Neural cell (in vitro differentiated cells): ENCODE measurements around the gene FGF14. TPM values are rescaled to one million over a fixed set of nuclear protein-coding genes. Genes with fewer than 3 reads are reported as not detected.

Experiments
- H2AFZ ChIP-seq: fragments of 200-600, 300-800 bp; sonication (generic), shearing (Covaris generic); 2 replicates; pipeline ENCODE4 v1.6.0; 2014; ENCODE audit warnings: low read depth, mild to moderate bottlenecking, antibody characterized with exemption, low read length, moderate library complexity
- H3F3A ChIP-seq: fragments of 200-600 bp; shearing (Covaris generic); 2 replicates; pipeline ENCODE4 v1.6.1; 2016; ENCODE audit warnings: mild to moderate bottlenecking, moderate library complexity, mixed read lengths, antibody characterized with exemption, low read length; ENCODE audit not compliant: insufficient read depth, poor library complexity, severe bottlenecking
- H3K27ac ChIP-seq: fragments of 200-600, 300-800 bp; sonication (generic), shearing (Covaris generic); 2 replicates; pipeline ENCODE4 v1.5.1; 2014; ENCODE audit warnings: mild to moderate bottlenecking, low read length, moderate library complexity
- H3K27me3 ChIP-seq: fragments of 300-800, 200-600 bp; sonication (generic), shearing (Covaris generic); 2 replicates; pipeline ENCODE4 v1.6.0; 2014; ENCODE audit warnings: mild to moderate bottlenecking, low read depth, low read length, moderate library complexity; ENCODE audit not compliant: insufficient read depth
- H3K36me3 ChIP-seq: fragments of 300-800, 200-600 bp; sonication (generic), shearing (Covaris generic); 2 replicates; pipeline ENCODE4 v1.5.1; 2014; ENCODE audit warnings: mild to moderate bottlenecking, antibody characterized with exemption, low read length, moderate library complexity; ENCODE audit not compliant: insufficient read depth
- H3K4me2 ChIP-seq: fragments of 300-800, 200-600 bp; sonication (generic), shearing (Covaris generic); 2 replicates; pipeline ENCODE4 v1.6.0; 2014; ENCODE audit warnings: mild to moderate bottlenecking, low read length
- H3K4me3 ChIP-seq: fragments of 300-800, 200-600 bp; sonication (generic), shearing (Covaris generic); 2 replicates; pipeline ENCODE4 v1.5.1; 2014; ENCODE audit warnings: mild to moderate bottlenecking, low read length, moderate library complexity
- H3K79me2 ChIP-seq: fragments of 200-600 bp; shearing (Covaris generic); replicated peaks from 2 replicates; pipeline ENCODE4 v1.6.0; 2014; ENCODE audit warnings: mild to moderate bottlenecking, low read length, moderate library complexity; ENCODE audit not compliant: insufficient read depth
- H3K9ac ChIP-seq: fragments of 300-800, 200-600 bp; sonication (generic), shearing (Covaris generic); 2 replicates; pipeline ENCODE4 v1.6.1; 2016; ENCODE audit warnings: mild to moderate bottlenecking, low read length, mixed read lengths
- H3K9me2 ChIP-seq: fragments of 200-600 bp; shearing (Covaris generic); 2 replicates; pipeline ENCODE4 v1.6.1; 2016; ENCODE audit warnings: mild to moderate bottlenecking, low read length, mixed read lengths; ENCODE audit not compliant: insufficient read depth
- H3K9me3 ChIP-seq: fragments of 200-600, 300-800 bp; sonication (generic), shearing (Covaris generic); 2 replicates; pipeline ENCODE4 v1.6.1; 2016; ENCODE audit warnings: mild to moderate bottlenecking, mixed run types, low read length, moderate library complexity, mixed read lengths
- H4K20me1 ChIP-seq: fragments of 200-600 bp; shearing (Covaris generic); 2 replicates; pipeline ENCODE4 v1.6.1; 2016; ENCODE audit warnings: mild to moderate bottlenecking, mixed run types; ENCODE audit not compliant: insufficient read depth
- CTCF ChIP-seq: fragments of 450-650 bp; IDR thresholded peaks from 2 replicates; pipeline ENCODE4 v1.5.1; 2014; ENCODE audit warnings: antibody characterized with exemption, mild to moderate bottlenecking, moderate library complexity; ENCODE audit not compliant: poor library complexity, severe bottlenecking
- EP300 ChIP-seq: fragments of 450-650 bp; conservative IDR thresholded peaks from 2 replicates; pipeline ENCODE4 v1.6.1; 2014; ENCODE audit warnings: antibody characterized with exemption, mild to moderate bottlenecking, moderate library complexity; ENCODE audit not compliant: poor library complexity, severe bottlenecking
- EZH2 ChIP-seq: fragments of 200-600, 300-800 bp; shearing (Covaris generic), sonication (generic); IDR thresholded peaks from 2 replicates; pipeline ENCODE4 v1.6.1; 2014; ENCODE audit warnings: antibody characterized with exemption, low read length, borderline replicate concordance, mild to moderate bottlenecking; ENCODE audit not compliant: insufficient read depth, poor library complexity, severe bottlenecking
- MXI1 ChIP-seq: fragments of 450-650 bp; conservative IDR thresholded peaks from 2 replicates; pipeline ENCODE4 v1.6.1; 2014; ENCODE audit warnings: antibody characterized with exemption, mild to moderate bottlenecking; ENCODE audit not compliant: poor library complexity, severe bottlenecking
- POLR2AphosphoS5 ChIP-seq: IDR thresholded peaks from 2 replicates; pipeline ENCODE4 v1.6.1; 2012
- RAD21 ChIP-seq: fragments of 450-650 bp; conservative IDR thresholded peaks from 2 replicates; pipeline ENCODE4 v1.6.1; 2014; ENCODE audit warnings: antibody characterized with exemption, mild to moderate bottlenecking, moderate library complexity
- REST ChIP-seq: IDR thresholded peaks from 2 replicates; pipeline ENCODE4 v1.6.1; 2012; ENCODE audit warnings: borderline replicate concordance
- SMC3 ChIP-seq: fragments of 450-650 bp; conservative IDR thresholded peaks from 2 replicates; pipeline ENCODE4 v1.6.1; 2014; ENCODE audit warnings: antibody characterized with exemption, mild to moderate bottlenecking, moderate library complexity; ENCODE audit not compliant: poor library complexity
- TAF1 ChIP-seq: IDR thresholded peaks from 2 replicates; pipeline ENCODE4 v1.6.1; 2012; ENCODE audit warnings: low read depth
- polyA plus RNA-seq: library from polyadenylated mRNA; depleted of rRNA; stranded (reverse); fragments of >200 nt; gene quantifications from 2 replicates; pipeline ENCODE4 v1.2.3, GENCODE V29; 2014

The FGF14 gene
- polyA plus RNA-seq, 1 donor from 2014 or later: 36.4 TPM

GRCh38 chr13:101967781-101968180 is 434.1 kb downstream of the FGF14 start:
- Histone ChIP-seq H2AFZ (no peak overlapping the region), H3K9ac (no peak overlapping the region), H3K79me2 (no peaks in the 10 kb centered on the region), H3K27ac (no peak overlapping the region), H4K20me1 (no peaks in the 10 kb centered on the region), H3K9me2 (no peaks in the 10 kb centered on the region), H3K9me3 (no peaks in the 10 kb centered on the region), H3F3A (no peaks in the 10 kb centered on the region), H3K27me3 (no peaks in the 10 kb centered on the region), H3K4me3 (no peak overlapping the region), H3K36me3 (no peaks in the 10 kb centered on the region), H3K4me2 (no peak overlapping the region)
- no peak for TF ChIP-seq SMC3
- no peak for TF ChIP-seq POLR2AphosphoS5
- TF ChIP-seq REST: no peak
- no peak for TF ChIP-seq RAD21
- TF ChIP-seq EZH2: no peak
- TF ChIP-seq TAF1: no peak

DNA sequence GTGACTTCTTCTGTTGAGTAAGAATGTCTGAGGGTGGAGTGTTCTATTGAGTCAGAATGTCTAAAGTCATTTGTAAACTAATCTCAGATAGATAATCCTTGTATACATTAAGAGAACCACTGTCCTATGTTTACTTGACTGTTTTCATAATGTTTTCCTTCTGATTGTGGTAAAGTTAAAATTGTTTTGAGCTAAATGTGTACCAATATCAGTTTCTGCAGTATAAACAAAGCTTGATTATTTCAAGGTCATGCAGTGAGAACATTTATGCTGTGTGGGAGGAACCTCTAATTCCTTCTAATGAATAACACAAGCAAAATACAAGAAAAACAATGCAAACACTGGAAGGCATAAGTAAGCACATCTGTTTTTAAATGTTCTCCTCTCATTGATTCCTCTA is 434.6 kb downstream of the FGF14 start:
- H3K9me3 ChIP-seq: no peaks in the 10 kb centered on the region
- H3F3A ChIP-seq: no peaks in the 10 kb centered on the region
- no peak overlapping the region for H3K4me2 ChIP-seq
- no peak overlapping the region for H2AFZ ChIP-seq
- no peak overlapping the region for H3K27ac ChIP-seq
- H3K79me2 ChIP-seq: no peaks in the 10 kb centered on the region
- H3K4me3 ChIP-seq: no peak overlapping the region
- H3K36me3 ChIP-seq: no peaks in the 10 kb centered on the region
- H3K9ac ChIP-seq: no peak overlapping the region
- H3K27me3 ChIP-seq: no peaks in the 10 kb centered on the region
- no peaks in the 10 kb centered on the region for H3K9me2 ChIP-seq
- no peaks in the 10 kb centered on the region for H4K20me1 ChIP-seq
- TF ChIP-seq TAF1 (no peak), MXI1 (no peak), CTCF (no peak), SMC3 (no peak), RAD21 (no peak), POLR2AphosphoS5 (no peak), EP300 (no peak), EZH2 (no peak), REST (no peak)
